Airway epithelial cell (primary cell): Measurements from ENCODE around the gene RNF224. TPM values are rescaled to one million over a fixed set of nuclear protein-coding genes. Genes with fewer than 3 reads are reported as not detected.

Experiments
- total RNA-seq: library from RNA; depleted of rRNA; stranded (reverse); fragments of >200 nt; gene quantifications from 2 replicates; pipeline ENCODE4 v1.2.3, GENCODE V29; 2015

Gene RNF224
- total RNA-seq, 1 donor from 2014 or later, result 0.70 TPM

Other genes with a start within 250 kb of the RNF224 start
- gene PTGDS, start 250.0 kb upstream of the RNF224 start, total RNA-seq, result not detected in 2 replicates
- gene LCNL1, start 244.5 kb upstream of the RNF224 start, total RNA-seq, result not detected in 2 replicates
- 50.9 and 69.2 TPM in 2 replicates for gene PAXX, start 235.1 kb upstream of the RNF224 start, total RNA-seq
- gene CLIC3, start 230.9 kb upstream of the RNF224 start, total RNA-seq, result 179 and 203 TPM in 2 replicates
- gene ABCA2, start 199.3 kb upstream of the RNF224 start, total RNA-seq, result 11.9 and 15.6 TPM in 2 replicates
- not detected in 2 replicates for gene FUT7, start 195.4 kb upstream of the RNF224 start, total RNA-seq
- 36.7 and 39.0 TPM in 2 replicates for gene NPDC1, start 181.3 kb upstream of the RNF224 start, total RNA-seq
- gene ENTPD2, start 173.4 kb upstream of the RNF224 start, total RNA-seq, result 1.1 and 1.4 TPM in 2 replicates
- gene SAPCD2, start 156.9 kb upstream of the RNF224 start, total RNA-seq, result 31.6 and 31.9 TPM in 2 replicates
- gene UAP1L1, start 150.0 kb upstream of the RNF224 start, total RNA-seq, result 2.7 and 4.0 TPM in 2 replicates
- 59.0 and 62.8 TPM in 2 replicates for gene MAN1B1, start 140.5 kb upstream of the RNF224 start, total RNA-seq
- 52.1 and 52.4 TPM in 2 replicates for gene DPP7, start 112.8 kb upstream of the RNF224 start, total RNA-seq
- gene GRIN1, start 88.3 kb upstream of the RNF224 start, total RNA-seq, result 0.14 and 0.42 TPM in 2 replicates
- gene LRRC26, start 57.5 kb upstream of the RNF224 start, total RNA-seq, result 0.35 and 0.70 TPM in 2 replicates
- gene TMEM210, start 55.4 kb upstream of the RNF224 start, total RNA-seq, result not detected in 2 replicates
- 14.7 and 15.9 TPM in 2 replicates for gene ANAPC2, start 38.9 kb upstream of the RNF224 start, total RNA-seq
- 119 and 122 TPM in 2 replicates for gene SSNA1, start 38.8 kb upstream of the RNF224 start, total RNA-seq
- 11.4 and 12.5 TPM in 2 replicates for gene TPRN, start 26.8 kb upstream of the RNF224 start, total RNA-seq
- 38.4 and 43.2 TPM in 2 replicates for gene TMEM203, start 21.9 kb upstream of the RNF224 start, total RNA-seq
- 9.2 and 12.6 TPM in 2 replicates for gene NDOR1, start 21.8 kb upstream of the RNF224 start, total RNA-seq
- gene RNF208, start 5.3 kb upstream of the RNF224 start, total RNA-seq, result 0.70 and 1.5 TPM in 2 replicates
- gene CYSRT1, start 2.3 kb upstream of the RNF224 start, total RNA-seq, result 17.3 and 19.3 TPM in 2 replicates
- 0.14 TPM in 1 of 2 replicates, not detected in the other for gene SLC34A3, start 3.4 kb downstream of the RNF224 start, total RNA-seq
- gene TUBB4B, start 13.8 kb downstream of the RNF224 start, total RNA-seq, result 738 and 813 TPM in 2 replicates
- gene STPG3, start 23.8 kb downstream of the RNF224 start, total RNA-seq, result not detected in 2 replicates
- gene NELFB, start 27.8 kb downstream of the RNF224 start, total RNA-seq, result 47.5 and 54.2 TPM in 2 replicates
- gene TOR4A, start 50.2 kb downstream of the RNF224 start, total RNA-seq, result 44.0 and 48.1 TPM in 2 replicates
- gene NRARP, start 74.8 kb downstream of the RNF224 start, total RNA-seq, result 14.6 and 30.0 TPM in 2 replicates
- 9.1 and 14.1 TPM in 2 replicates for gene EXD3, start 195.7 kb downstream of the RNF224 start, total RNA-seq
- gene NOXA1, start 195.9 kb downstream of the RNF224 start, total RNA-seq, result 0.65 and 0.92 TPM in 2 replicates
- gene ENTPD8, start 213.9 kb downstream of the RNF224 start, total RNA-seq, result not detected in 2 replicates
- gene NSMF, start 231.8 kb downstream of the RNF224 start, total RNA-seq, result 43.3 and 48.4 TPM in 2 replicates